HG02840 (cell line): ENCODE results near the gene NEK2.

Experiments used
- ATAC-seq: cut with Tn5 transposase; IDR thresholded peaks from one replicate; pipeline ENCODE4 v1.9.1; 2021; ENCODE audit warnings: mild to moderate bottlenecking, moderate library complexity, moderate number of reproducible peaks; ENCODE audit not compliant: unreplicated experiment, low FRiP score

Gene NEK2

GRCh38 chr1:211613951-211614350 lies 61.5 kb downstream of the NEK2 start:
- no peak for ATAC-seq

- no peak for ATAC-seq
Observed at GRCh38 chr1:211613108-211613947, 62.1 kb downstream of the NEK2 start.

GRCh38 chr1:211612786-211613107 lies 62.7 kb downstream of the NEK2 start:
- no peak for ATAC-seq
